C4-2B (cell line): ENCODE results near the gene AXIN1.

Experiments used
- H3K27ac ChIP-seq: fragments of 450-650 bp; 2 replicates; pipeline ENCODE4 v1.5.1; 2017
- ZFX ChIP-seq: fragments of 450-650 bp; IDR thresholded peaks from 2 replicates; pipeline ENCODE4 v1.6.1; 2017
- TF ChIP-seq, protein P1 (sequence below): fragments of 450-650 bp; conservative IDR thresholded peaks from 2 replicates; pipeline ENCODE4 v1.5.1; 2017; ENCODE audit warnings: mild to moderate bottlenecking

The AXIN1 gene

DNA sequence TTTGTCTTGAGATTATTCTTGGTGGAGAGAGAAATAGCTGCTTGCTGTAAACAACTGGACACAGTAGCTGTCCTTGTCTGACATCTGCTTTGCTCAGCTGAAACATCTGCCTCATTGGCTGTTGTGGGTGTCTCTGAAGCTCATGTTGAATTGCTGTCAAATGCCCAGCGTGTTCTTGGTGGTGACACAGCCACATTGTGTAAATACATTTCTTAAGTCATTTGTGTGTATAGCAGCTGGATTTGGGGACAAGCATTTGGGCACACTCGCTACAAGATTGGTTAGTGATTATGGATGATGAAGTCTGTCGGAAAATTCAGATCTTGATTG, 112.6 kb downstream of the AXIN1 start:
- no peak overlapping the region for H3K27ac ChIP-seq
- TF ChIP-seq ZFX, result no peak
- TF ChIP-seq, protein P1, sequence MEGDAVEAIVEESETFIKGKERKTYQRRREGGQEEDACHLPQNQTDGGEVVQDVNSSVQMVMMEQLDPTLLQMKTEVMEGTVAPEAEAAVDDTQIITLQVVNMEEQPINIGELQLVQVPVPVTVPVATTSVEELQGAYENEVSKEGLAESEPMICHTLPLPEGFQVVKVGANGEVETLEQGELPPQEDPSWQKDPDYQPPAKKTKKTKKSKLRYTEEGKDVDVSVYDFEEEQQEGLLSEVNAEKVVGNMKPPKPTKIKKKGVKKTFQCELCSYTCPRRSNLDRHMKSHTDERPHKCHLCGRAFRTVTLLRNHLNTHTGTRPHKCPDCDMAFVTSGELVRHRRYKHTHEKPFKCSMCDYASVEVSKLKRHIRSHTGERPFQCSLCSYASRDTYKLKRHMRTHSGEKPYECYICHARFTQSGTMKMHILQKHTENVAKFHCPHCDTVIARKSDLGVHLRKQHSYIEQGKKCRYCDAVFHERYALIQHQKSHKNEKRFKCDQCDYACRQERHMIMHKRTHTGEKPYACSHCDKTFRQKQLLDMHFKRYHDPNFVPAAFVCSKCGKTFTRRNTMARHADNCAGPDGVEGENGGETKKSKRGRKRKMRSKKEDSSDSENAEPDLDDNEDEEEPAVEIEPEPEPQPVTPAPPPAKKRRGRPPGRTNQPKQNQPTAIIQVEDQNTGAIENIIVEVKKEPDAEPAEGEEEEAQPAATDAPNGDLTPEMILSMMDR, result no peak
